Upper lobe of right lung (tissue), 1 donor: Measurements from ENCODE around the gene NUF2. TPM values are rescaled to one million over a fixed set of nuclear protein-coding genes. Genes with fewer than 3 reads are reported as not detected.

ENCODE experiments used
- ATAC-seq: fragments of 200-7000 bp; cut with Tn5 transposase; one replicate; pipeline ENCODE4 v1.9.1; 2020; ENCODE audit warnings: mild to moderate bottlenecking, moderate library complexity
- DNase-seq: peaks from one replicate; pipeline ENCODE4 v3.0.0-alpha.2; 2020
- H3K27ac ChIP-seq: fragments of 200-600 bp; one replicate; pipeline ENCODE4 v1.8.0; 2022
- H3K27me3 ChIP-seq: fragments of 200-600 bp; one replicate; pipeline ENCODE4 v1.8.0; 2022; ENCODE audit warnings: mild to moderate bottlenecking
- H3K36me3 ChIP-seq: fragments of 200-600 bp; one replicate; pipeline ENCODE4 v1.8.0; 2022
- H3K4me1 ChIP-seq: fragments of 200-600 bp; one replicate; pipeline ENCODE4 v1.8.0; 2022
- H3K4me3 ChIP-seq: fragments of 200-600 bp; one replicate; pipeline ENCODE4 v1.8.0; 2022; ENCODE audit warnings: mild to moderate bottlenecking
- H3K9me3 ChIP-seq: fragments of 200-600 bp; one replicate; pipeline ENCODE4 v1.8.0; 2022
- intact Hi-C: fragments of 100-400 bp; cut with DNase I; formaldehyde crosslinking; loops from one replicate; pipeline ENCODE4 v1.11.0; 2022
- total RNA-seq: library from RNA; stranded (reverse); fragmentation: NEBNext Ultra II Directional; extraction: Animal tissue kit (Norgen Biotek cat#: 25700); gene quantifications from one replicate; pipeline ENCODE4 v1.2.1, GENCODE V29; 2021
- TF ChIP-seq, protein P1 (sequence below): fragments of 200-600 bp; IDR thresholded peaks from one replicate; pipeline ENCODE4 v1.8.0; 2022; ENCODE audit warnings: antibody characterized with exemption
- donor health status: DM: no; HTN: yes; CAD: no; lungs with severe emphysema.

Gene NUF2
- total RNA-seq, 1 donor from 2014 or later: 0.64 TPM

DNA sequence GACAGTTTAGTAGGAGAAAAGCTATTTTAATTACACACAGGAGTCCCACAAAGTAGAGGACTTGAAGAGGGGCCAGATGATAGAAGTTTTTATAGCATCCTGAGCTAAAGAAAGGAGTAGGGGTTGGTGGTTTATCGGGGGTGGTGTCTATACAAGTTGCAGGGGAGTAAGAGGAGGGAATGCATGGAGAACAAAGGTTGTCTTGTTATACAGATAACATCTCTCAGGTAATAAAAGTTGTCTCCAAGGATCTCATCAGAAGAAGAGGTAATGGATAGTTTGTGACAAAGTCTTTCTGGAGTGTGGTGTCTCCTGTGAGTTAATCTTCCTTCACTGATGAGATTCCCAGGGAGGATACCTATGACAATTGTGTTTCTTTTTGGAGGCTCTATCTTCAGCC is 23.4 kb upstream of the NUF2 start:
- Histone ChIP-seq H3K4me1 (no peaks in the 10 kb centered on the region), H3K27ac (no peak overlapping the region), H3K27me3 (no peaks in the 10 kb centered on the region), H3K36me3 (peaks cover 8% of the 10 kb centered on the region), H3K4me3 (no peak overlapping the region), H3K9me3 (no peaks in the 10 kb centered on the region)
- ATAC-seq (no peak), DNase-seq (no peak)
- TF ChIP-seq, protein P1, sequence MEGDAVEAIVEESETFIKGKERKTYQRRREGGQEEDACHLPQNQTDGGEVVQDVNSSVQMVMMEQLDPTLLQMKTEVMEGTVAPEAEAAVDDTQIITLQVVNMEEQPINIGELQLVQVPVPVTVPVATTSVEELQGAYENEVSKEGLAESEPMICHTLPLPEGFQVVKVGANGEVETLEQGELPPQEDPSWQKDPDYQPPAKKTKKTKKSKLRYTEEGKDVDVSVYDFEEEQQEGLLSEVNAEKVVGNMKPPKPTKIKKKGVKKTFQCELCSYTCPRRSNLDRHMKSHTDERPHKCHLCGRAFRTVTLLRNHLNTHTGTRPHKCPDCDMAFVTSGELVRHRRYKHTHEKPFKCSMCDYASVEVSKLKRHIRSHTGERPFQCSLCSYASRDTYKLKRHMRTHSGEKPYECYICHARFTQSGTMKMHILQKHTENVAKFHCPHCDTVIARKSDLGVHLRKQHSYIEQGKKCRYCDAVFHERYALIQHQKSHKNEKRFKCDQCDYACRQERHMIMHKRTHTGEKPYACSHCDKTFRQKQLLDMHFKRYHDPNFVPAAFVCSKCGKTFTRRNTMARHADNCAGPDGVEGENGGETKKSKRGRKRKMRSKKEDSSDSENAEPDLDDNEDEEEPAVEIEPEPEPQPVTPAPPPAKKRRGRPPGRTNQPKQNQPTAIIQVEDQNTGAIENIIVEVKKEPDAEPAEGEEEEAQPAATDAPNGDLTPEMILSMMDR: no peak
- intact Hi-C loops: no loop called here

DNA sequence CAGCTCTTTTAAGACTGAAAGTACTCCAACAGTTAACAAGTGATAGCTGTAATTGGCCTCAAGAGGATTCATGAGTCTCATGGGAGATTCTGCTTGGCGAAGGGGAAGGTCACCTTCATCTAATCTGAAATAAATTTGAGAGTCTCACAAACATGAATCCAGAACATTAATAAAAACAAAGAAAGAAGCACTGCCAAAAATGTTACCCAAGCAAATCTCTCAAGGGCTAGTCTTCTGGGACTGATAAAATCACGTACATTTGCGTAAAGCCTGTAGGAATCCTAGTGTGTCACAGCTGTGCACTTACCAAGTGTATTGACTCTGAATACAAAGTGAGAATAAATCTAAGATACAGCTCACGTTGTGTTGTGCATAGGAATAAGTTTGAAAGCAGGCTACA is 21.2 kb upstream of the NUF2 start:
- Histone ChIP-seq H3K27me3 (no peaks in the 10 kb centered on the region), H3K4me3 (no peak overlapping the region), H3K36me3 (peaks cover 8% of the 10 kb centered on the region), H3K9me3 (no peaks in the 10 kb centered on the region), H3K4me1 (no peaks in the 10 kb centered on the region), H3K27ac (no peak overlapping the region)
- ATAC-seq (no peak), DNase-seq (no peak)
- TF ChIP-seq, protein P1: no peak
- intact Hi-C loops: no loop called here

DNA sequence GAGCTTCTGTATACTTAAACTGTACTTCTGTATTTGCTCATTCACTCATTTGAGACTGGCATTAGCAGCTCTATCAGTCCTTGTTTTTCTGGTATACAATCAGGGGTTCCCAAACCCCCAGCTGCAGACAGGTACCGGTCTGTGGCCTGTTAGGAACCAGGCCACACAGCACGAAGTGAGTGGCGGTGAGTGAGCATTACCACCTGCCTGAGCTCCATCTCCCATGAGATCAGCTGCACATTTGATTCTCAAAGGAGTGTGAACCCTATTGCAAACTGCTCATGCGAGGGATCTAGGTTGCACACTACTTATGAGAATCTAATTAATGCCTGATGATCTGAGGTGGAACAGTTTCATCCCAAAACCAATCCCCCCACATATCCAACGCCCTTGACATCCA is 18.2 kb upstream of the NUF2 start:
- ATAC-seq: no peak
- intact Hi-C loops: no loop called here
- Histone ChIP-seq H3K27me3 (no peaks in the 10 kb centered on the region), H3K27ac (no peak overlapping the region), H3K9me3 (no peaks in the 10 kb centered on the region), H3K36me3 (peaks cover 8% of the 10 kb centered on the region), H3K4me3 (no peak overlapping the region), H3K4me1 (no peaks in the 10 kb centered on the region)
- DNase-seq: no peak
- TF ChIP-seq, protein P1: no peak

DNA sequence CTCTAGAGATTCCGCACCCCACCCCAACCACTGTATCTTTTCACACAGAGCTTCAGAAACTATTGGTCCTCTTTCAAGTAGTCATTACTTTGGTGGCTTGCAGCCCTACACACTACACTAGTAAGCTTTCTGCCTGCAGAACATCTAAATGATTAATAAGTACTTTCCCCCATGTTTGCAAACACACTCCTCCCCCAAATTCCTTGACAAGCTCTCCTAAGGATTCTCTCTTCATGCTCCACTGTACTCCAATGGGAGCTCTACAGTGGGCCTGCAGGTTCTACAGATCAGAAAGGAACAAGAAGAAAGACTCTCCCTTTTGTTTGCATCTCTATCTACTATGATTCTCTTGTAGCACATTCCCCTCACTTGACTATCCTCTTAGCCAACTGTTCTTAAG is 16.3 kb upstream of the NUF2 start:
- TF ChIP-seq, protein P1: no peak
- Histone ChIP-seq H3K9me3 (no peaks in the 10 kb centered on the region), H3K4me1 (no peaks in the 10 kb centered on the region), H3K36me3 (peaks cover 4% of the 10 kb centered on the region), H3K27ac (no peak overlapping the region), H3K4me3 (no peak overlapping the region), H3K27me3 (no peaks in the 10 kb centered on the region)
- ATAC-seq: no peak
- intact Hi-C loops: no loop called here
- DNase-seq: no peak

DNA sequence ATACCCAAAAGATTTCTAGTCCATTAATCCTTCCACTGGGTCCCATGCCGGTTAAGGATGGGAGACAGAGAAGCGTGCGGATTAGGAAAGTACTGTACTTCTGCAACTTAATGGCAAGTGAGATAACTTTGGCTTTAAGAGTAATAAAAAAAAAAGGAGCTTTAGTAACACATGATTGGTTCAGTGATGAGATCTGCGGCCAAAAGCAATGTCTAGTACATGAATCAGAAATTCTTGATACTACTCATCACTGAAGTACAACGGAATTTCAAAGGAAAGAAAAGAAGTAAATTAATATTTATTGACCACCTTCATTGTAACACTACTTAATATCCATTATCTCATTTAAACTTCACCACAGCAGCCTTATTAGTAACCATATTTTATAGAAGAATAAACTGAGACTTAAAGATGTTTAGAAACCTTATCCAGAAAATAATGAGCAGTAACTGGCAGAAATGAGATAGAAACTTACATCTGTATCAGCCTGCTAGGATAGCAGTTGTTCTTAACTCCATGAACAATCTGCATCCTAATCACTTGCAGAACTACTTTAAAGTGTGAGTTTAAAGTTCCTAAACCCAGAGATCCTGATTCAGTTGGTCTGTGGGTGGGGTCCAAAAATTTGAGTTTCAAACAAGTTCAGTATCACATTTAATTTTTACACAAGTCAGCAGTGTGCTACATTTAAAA is 14.1 kb upstream of the NUF2 start:
- DNase-seq (no peak), ATAC-seq (no peak)
- TF ChIP-seq, protein P1: no peak
- Histone ChIP-seq H3K27me3 (no peaks in the 10 kb centered on the region), H3K4me3 (no peak overlapping the region), H3K4me1 (no peaks in the 10 kb centered on the region), H3K36me3 (no peaks in the 10 kb centered on the region), H3K9me3 (no peaks in the 10 kb centered on the region), H3K27ac (no peak overlapping the region)
- intact Hi-C loops: no loop called here

DNA sequence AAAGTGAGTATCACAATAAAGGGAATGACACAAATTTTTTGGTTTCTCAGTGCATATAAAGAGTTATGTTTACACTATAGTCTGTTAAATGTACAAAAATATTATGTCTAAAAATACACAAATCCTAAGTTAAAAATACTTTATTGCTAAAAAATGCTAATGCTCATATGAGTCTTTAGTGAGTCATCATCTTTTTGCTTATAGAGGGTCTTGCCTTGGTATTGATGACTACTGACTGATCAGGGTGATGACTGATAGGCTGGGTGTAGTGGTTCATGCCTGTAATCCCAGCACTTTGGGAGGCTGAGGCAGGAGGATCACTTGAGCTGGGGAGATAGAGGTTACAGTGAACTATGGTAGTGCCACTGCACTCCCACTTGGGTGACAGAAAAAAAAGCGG is 12.9 kb upstream of the NUF2 start:
- Histone ChIP-seq H3K4me3 (no peak overlapping the region), H3K27ac (no peak overlapping the region), H3K27me3 (no peaks in the 10 kb centered on the region), H3K9me3 (no peaks in the 10 kb centered on the region), H3K36me3 (no peaks in the 10 kb centered on the region), H3K4me1 (no peaks in the 10 kb centered on the region)
- no peak for DNase-seq
- TF ChIP-seq, protein P1: no peak
- no peak for ATAC-seq
- intact Hi-C loops: no loop called here
